HG02642 (cell line): ENCODE results near the gene RUBCN.
"Not testable (repeated sequence)": the region's sequence is repeated elsewhere in the genome, so short reads cannot be mapped to it uniquely, and the experiment has no call there.

Experiments used
- ATAC-seq: cut with Tn5 transposase; IDR thresholded peaks from one replicate; pipeline ENCODE4 v1.9.1; 2021; ENCODE audit warnings: mild to moderate bottlenecking; ENCODE audit not compliant: unreplicated experiment, poor library complexity

RUBCN gene

DNA sequence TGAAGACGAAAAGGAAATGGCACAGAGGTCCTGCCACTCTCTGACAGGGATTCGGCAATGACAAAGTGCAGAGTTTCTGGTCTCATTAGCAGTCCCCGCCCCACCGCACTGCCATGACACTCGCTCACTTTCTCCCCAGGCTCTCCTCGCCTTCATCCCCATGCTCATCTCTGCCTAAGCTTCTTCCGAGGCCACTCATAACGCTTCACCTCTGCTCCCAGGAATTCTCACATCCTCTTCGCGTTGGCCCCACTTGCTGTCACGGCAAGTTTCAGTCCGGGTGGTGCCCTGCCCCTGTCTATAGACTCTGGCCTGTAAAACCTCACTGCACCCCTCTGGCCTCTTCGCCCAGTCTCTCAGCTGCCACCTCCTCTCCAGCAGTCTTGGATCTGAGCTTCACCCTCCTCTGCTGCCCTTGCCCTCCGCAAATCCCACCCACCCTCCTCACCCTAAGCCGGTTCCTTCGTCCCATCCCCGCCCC lies 654 bp downstream of the RUBCN start:
- no peak for ATAC-seq

- peak; percentile 31 for ATAC-seq
Observed at GRCh38 chr3:197734667-197735318, 1.9 kb downstream of the RUBCN start.

DNA sequence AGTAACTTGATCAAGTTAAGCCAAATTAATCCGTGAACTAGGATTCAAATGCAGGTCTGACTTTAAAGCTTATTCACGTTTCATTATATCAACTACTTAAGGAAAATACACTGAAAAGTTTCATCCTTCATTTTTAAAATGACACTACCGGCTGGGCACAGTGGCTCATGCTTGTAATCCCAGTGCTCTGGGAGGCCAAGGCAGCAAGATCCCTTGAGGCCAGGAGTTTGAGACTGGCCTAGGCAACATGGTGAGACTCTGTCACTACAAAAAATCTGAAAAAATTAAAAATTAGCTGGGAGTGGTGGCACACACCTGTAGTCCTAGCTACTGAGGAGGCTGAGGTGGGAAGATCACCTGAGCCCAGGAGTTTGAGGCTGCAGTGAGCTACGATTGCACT lies 3.7 kb downstream of the RUBCN start:
- no peak for ATAC-seq

- ATAC-seq = not testable (repeated sequence)
Observed at GRCh38 chr3:197731483-197731882, 5.2 kb downstream of the RUBCN start.

DNA sequence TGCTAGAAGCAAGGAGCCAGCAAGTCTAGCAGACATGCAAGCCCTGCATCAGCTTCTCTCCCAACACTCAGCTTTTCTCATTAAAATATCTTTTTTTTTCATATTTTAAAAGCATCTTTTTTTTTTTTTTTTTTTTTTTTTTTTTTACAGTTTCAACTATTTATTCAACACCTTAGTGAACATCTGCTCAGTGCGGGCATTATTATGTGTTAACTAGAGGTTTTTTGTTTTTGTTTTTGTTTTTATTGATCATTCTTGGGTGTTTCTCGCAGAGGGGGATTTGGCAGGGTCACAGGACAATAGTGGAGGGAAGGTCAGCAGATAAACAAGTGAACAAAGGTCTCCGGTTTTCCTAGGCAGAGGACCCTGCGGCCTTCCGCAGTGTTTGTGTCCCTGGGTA lies 5.9 kb downstream of the RUBCN start:
- ATAC-seq = not testable (repeated sequence)

DNA sequence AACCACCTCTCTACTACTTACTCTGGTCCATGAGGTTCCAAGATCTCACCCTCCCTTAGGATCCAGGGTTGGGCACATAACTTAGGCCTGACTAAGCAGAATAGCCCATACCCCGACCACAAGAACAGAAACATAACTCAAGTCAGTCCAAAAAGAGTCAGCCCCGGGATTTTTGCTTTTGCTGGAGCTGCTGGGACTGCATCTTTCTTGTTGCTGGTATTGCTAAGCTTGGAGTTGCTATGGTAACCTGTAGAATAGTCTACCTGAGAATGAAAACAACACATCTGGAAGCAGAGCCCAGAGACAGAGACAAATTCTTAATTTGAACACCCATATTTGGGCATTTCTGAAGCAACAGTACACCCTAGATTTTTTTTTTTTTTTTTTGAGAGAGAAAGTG lies 6.5 kb downstream of the RUBCN start:
- no peak for ATAC-seq

- no peak for ATAC-seq
Observed at GRCh38 chr3:197728487-197728886, 8.2 kb downstream of the RUBCN start.

- ATAC-seq = not testable (repeated sequence)
Observed at GRCh38 chr3:197727878-197728277, 8.8 kb downstream of the RUBCN start.

GRCh38 chr3:197722734-197723133 lies 14.0 kb downstream of the RUBCN start:
- no peak for ATAC-seq

DNA sequence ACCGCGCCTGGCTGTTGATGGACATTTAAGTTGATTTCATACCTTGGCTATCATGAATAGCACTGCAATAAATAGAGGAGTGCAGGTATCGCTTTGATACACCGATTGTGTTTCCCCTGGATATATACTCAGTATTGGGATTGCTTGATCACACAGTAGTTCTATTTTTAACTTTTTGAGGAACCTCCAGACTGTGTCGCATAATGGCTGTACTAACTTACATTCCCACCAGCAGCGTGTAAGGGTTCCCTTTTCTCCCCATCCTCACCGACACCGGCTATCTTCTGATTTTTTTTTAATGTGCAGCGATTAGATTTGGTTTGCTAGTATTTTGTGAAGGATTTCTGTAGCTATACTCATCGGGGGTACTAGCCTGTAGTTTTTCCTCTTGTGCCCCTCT lies 16.0 kb downstream of the RUBCN start:
- no peak for ATAC-seq

DNA sequence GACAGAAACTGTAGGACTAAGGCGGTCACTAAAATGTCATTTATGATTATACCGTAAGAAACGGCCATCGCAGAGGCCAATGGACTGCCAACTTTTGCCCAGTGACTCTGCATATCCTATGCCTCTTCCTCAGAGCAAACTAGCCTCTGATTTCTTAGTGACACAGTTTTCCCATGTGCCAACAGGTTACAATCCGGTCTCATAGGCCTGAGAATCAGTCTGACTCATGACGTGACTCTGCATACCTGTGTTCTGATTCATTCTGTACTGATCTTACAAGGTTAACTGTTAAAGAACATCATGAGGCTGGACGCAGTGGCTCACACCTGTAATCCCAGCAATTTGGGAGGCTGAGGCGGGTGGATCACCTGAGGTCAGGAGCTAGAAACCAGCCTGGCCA lies 17.8 kb downstream of the RUBCN start:
- no peak for ATAC-seq

GRCh38 chr3:197714251-197714650 lies 22.5 kb downstream of the RUBCN start:
- no peak for ATAC-seq

GRCh38 chr3:197713477-197713822 lies 23.3 kb downstream of the RUBCN start:
- peak; percentile 18 for ATAC-seq

- ATAC-seq = peak; percentile 89
Observed at GRCh38 chr3:197711973-197712707, 24.6 kb downstream of the RUBCN start.

DNA sequence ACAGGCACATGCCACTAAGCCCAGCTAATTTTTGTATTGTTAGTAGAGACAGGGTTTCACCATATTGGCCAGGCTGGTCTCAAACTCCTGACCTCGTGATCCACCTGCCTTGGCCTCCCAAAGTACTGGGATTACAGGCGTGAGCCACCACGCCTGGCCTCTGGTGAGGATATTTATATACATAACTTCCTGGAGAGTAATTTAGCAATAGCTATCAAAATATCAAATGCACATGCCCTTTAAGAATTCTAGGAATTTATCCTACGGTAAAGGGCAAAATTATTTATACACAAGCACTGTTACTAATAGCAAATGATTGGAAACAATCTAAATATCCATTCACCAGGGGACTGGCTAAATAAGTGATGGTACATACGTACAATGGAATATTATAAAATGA lies 25.7 kb downstream of the RUBCN start:
- ATAC-seq = not testable (repeated sequence)

- no peak for ATAC-seq
Observed at GRCh38 chr3:197709135-197709534, 27.6 kb downstream of the RUBCN start.

GRCh38 chr3:197706658-197707057 lies 30.0 kb downstream of the RUBCN start:
- no peak for ATAC-seq

GRCh38 chr3:197701841-197702240 lies 34.9 kb downstream of the RUBCN start:
- ATAC-seq = no peak

GRCh38 chr3:197700095-197700494 lies 36.6 kb downstream of the RUBCN start:
- no peak for ATAC-seq

DNA sequence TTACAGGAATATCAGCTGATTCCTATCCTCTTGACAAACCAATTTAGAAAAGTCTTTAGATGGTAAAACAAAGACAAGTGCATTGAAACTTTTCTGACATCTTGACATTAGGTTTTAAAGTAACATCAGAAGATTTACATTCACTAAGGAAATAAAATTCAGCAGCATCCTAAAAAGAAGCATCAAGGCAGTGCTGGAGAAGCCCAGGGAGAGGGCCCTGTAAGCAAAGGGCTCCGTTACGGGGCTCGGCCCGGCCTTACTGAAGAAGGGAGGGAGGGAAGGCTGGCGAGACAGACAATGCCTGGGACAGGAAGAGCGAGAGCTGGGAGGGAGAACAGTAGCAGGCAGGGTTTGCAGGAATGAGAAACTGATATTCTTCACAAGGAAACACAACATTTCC lies 39.3 kb downstream of the RUBCN start:
- ATAC-seq = no peak

GRCh38 chr3:197694251-197694650 lies 42.5 kb downstream of the RUBCN start:
- ATAC-seq = no peak

GRCh38 chr3:197692641-197693040 lies 44.1 kb downstream of the RUBCN start:
- ATAC-seq = no peak
